ENCODE results near the gene ZNF91.
"Not testable (repeated sequence)": the region's sequence is repeated elsewhere in the genome, so short reads cannot be mapped to it uniquely, and the experiment has no call there.

ZNF91 gene

GRCh38 chr19:23403052-23403451 is 7.8 kb upstream of the ZNF91 start:
- DNase-seq (ENCODE audit: extremely low spot score), result no peak
- ChIA-PET POLR2A (no interaction called here), CTCF (no interaction called here)
- TF ChIP-seq CTCF (IDR thresholded peaks at IDR 0.05; ENCODE audit: control extremely low read depth, extremely low read depth, low read depth, missing control alignments), result no peak

- DNase-seq (ENCODE audit: extremely low spot score), result no peak
- no peak for TF ChIP-seq CTCF (IDR thresholded peaks at IDR 0.05; ENCODE audit: control extremely low read depth, extremely low read depth, low read depth, missing control alignments)
- ChIA-PET POLR2A (no interaction called here), CTCF (no interaction called here)
Observed at GRCh38 chr19:23402388-23402787, 7.1 kb upstream of the ZNF91 start.

GRCh38 chr19:23401086-23401610 is 5.9 kb upstream of the ZNF91 start:
- CTCF ChIA-PET, result no interaction called here
- no peak for DNase-seq (ENCODE audit: extremely low spot score)
- POLR2A ChIA-PET, result no interaction called here
- TF ChIP-seq CTCF (IDR thresholded peaks at IDR 0.05; ENCODE audit: control extremely low read depth, extremely low read depth, low read depth, missing control alignments), result no peak

GRCh38 chr19:23399443-23399842 is 4.2 kb upstream of the ZNF91 start:
- CTCF ChIA-PET, result no interaction called here
- TF ChIP-seq CTCF (IDR thresholded peaks at IDR 0.05; ENCODE audit: control extremely low read depth, extremely low read depth, low read depth, missing control alignments), result no peak
- no peak for DNase-seq (ENCODE audit: extremely low spot score)
- POLR2A ChIA-PET, result no interaction called here

- not testable (repeated sequence) for DNase-seq (ENCODE audit: extremely low spot score)
- CTCF ChIA-PET, result interaction anchor here (1.1 kb wide), 1 partner anchor 20 kb away, joined by 3 read pairs; no protein-coding TSS in a partner anchor
- POLR2A ChIA-PET, result interaction anchor here (0.6 kb wide), 1 partner anchor 352 kb away, joined by 3 read pairs; no protein-coding TSS in a partner anchor
Observed at GRCh38 chr19:23395722-23396117, 449 bp upstream of the ZNF91 start.

- ChIA-PET CTCF (interaction anchor here (1.1 kb wide), 1 partner anchor 21 kb away, joined by 3 read pairs; no protein-coding TSS in a partner anchor), POLR2A (interaction anchor here (1.0 to 1.1 kb wide), 2 partner anchors 145 to 293 kb away, joined by 3 read pairs; partner anchors contain the start of gene ZNF675)
- TF ChIP-seq CTCF (IDR thresholded peaks at IDR 0.05; ENCODE audit: control extremely low read depth, extremely low read depth, low read depth, missing control alignments), result no peak
- DNase-seq (ENCODE audit: extremely low spot score), result no peak
Observed at GRCh38 chr19:23394511-23394910, 760 bp downstream of the ZNF91 start.

- CTCF ChIA-PET, result no interaction called here
- POLR2A ChIA-PET, result interaction anchor here (1.0 kb wide), 1 partner anchor 144 kb away, joined by 3 read pairs; no protein-coding TSS in a partner anchor
- no peak for TF ChIP-seq CTCF (IDR thresholded peaks at IDR 0.05; ENCODE audit: control extremely low read depth, extremely low read depth, low read depth, missing control alignments)
- no peak for DNase-seq (ENCODE audit: extremely low spot score)
Observed at GRCh38 chr19:23393121-23393520, 2.1 kb downstream of the ZNF91 start.
